Duodenal mucosa (tissue), 2 donors: ENCODE data around the gene NAA80.

Source experiments
- H3K27ac ChIP-seq: one replicate; pipeline ENCODE4 v1.7.0; 2013; ENCODE audit warnings: low read depth, low read length
- H3K27me3 ChIP-seq, 2 donors: one replicate each; pipeline ENCODE4 v1.7.0; 2013; ENCODE audit warnings: low read length in 2 of 2, control low read depth in 1 of 2; ENCODE audit not compliant: insufficient read depth in 2 of 2, control insufficient read depth in 1 of 2
- H3K36me3 ChIP-seq, 2 donors: one replicate each; pipeline ENCODE4 v1.7.0; 2013; ENCODE audit warnings: low read length in 2 of 2, control low read depth in 1 of 2; ENCODE audit not compliant: insufficient read depth in 2 of 2, control insufficient read depth in 1 of 2
- H3K4me1 ChIP-seq, 2 donors: one replicate each; pipeline ENCODE4 v1.7.0; 2013; ENCODE audit warnings: low read length in 2 of 2, control low read depth in 1 of 2; ENCODE audit not compliant: insufficient read depth in 2 of 2, control insufficient read depth in 1 of 2
- H3K4me3 ChIP-seq, 2 donors: one replicate each; pipeline ENCODE4 v1.7.0; 2013; ENCODE audit warnings: low read length in 2 of 2, low read depth in 1 of 2
- H3K9ac ChIP-seq, 2 donors: one replicate each; pipeline ENCODE4 v1.7.0; 2013; ENCODE audit warnings: low read length in 2 of 2, low read depth in 1 of 2
- H3K9me3 ChIP-seq, 2 donors: one replicate each; pipeline ENCODE4 v1.7.0; 2013; ENCODE audit warnings: low read length in 2 of 2, control low read depth in 1 of 2; ENCODE audit not compliant: control insufficient read depth in 1 of 2

Gene NAA80, protein sequence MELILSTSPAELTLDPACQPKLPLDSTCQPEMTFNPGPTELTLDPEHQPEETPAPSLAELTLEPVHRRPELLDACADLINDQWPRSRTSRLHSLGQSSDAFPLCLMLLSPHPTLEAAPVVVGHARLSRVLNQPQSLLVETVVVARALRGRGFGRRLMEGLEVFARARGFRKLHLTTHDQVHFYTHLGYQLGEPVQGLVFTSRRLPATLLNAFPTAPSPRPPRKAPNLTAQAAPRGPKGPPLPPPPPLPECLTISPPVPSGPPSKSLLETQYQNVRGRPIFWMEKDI

DNA sequence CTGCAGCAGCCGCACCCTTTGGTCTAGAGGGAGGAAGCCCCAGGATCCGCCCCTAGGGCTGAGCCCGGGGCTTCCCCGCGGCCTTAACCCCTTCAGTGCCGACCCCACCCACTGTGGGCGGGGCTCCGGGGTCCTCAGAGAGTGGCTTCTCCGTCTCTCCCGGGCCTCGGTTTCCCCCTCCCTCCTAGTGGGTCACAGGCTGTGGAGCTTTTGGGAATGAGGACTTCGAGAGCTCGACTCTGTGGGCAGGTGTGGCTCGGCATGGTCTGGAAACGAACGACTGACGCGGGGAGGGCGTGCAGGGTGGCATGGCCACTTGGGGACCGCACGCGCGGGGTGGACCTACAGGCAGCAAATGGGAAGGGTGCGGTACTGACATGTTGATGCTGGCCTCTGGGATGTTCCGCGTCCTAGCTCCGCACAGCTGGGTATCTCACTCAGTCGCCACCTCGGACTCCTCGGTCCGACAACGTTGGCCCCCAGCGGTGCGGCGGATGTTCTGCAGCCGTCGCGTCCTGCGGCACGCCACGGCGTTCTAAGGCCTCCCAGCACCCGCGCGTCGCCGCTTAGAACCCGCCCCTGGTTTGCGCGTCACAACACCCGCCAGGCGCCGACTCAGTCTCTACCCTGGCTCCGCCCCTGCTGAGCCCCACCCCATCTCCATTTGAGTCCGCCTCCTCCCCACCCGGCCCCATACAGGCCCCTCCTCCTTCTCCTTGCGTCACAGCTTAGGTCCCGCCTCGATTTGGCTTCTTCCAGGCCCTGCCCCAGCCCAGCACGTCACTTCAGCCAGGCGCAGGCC is at the start of gene NAA80, which contains the start of gene HYAL3:
NAA80 (minus strand) TSS at position 570 of the 802 bp plus-strand sequence. CDS start 1,942 bp downstream, outside the sequence.
HYAL3 (minus strand) TSS at position 570 of the 802 bp plus-strand sequence. CDS start 3,803 bp downstream, outside the sequence.
- Histone ChIP-seq H3K4me1 (peaks cover 31 to 39% of the 10 kb centered on the region in 2 donors), H3K27me3 (no peaks in the 10 kb centered on the region), H3K9me3 (no peaks in the 10 kb centered on the region), H3K36me3 (no peaks in the 10 kb centered on the region), H3K4me3 (peak within 1 kb of the TSS; percentile 87 to 93), H3K27ac (peak within 1 kb of the TSS; percentile 93), H3K9ac (peak within 1 kb of the TSS; percentile 89 to 97)

GRCh38 chr3:50347187-50347813 is 48.1 kb upstream of the NAA80 start:
- no peaks in the 10 kb centered on the region for H3K9me3 ChIP-seq
- peaks cover 39 to 46% of the 10 kb centered on the region in 2 donors for H3K4me1 ChIP-seq
- peaks cover 0 to 13% of the 10 kb centered on the region in 2 donors for H3K36me3 ChIP-seq
- no peak overlapping the region for H3K27ac ChIP-seq
- no peak overlapping the region for H3K4me3 ChIP-seq
- H3K27me3 ChIP-seq: no peaks in the 10 kb centered on the region
- H3K9ac ChIP-seq: peak overlapping the region in 1 of 2 donors; percentile 45

DNA sequence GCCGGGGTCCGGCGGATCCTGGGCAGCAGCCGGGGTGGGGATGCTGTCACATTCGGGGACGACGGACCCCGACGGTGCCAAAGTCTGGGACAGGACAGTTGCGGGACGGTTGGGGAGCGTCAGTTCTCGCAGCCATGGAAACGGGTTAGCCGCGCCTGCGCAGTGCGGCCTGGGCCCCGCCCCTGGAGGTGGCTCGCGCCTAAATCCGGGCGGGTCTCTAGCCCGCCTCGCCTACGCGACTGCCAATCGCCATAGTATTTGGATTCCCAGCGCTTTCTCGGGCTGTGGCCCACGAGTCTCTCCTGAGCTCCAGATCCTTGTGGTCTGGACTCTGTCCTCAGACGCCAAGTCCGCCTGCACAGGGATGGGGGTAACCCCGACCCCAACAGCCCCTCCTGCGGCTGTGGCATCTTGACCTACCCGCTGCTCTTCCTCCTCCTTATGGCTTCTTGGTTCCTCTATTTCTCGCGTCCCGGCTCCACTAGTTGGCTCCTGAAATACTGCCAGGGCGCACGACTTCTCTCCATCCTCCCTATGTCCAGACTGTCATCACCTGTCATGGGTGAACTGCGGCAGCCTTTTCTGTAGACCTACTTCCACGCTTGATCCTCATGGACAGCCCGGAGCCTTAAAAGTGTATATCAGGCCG is 46.5 kb upstream of the NAA80 start, which contains the start of gene ZMYND10:
ZMYND10 (minus strand) TSS at position 147 of the 649 bp plus-strand sequence. CDS start 153 bp downstream, outside the sequence.
- Histone ChIP-seq H3K27me3 (no peaks in the 10 kb centered on the region), H3K9ac (peak within 1 kb of the TSS in 1 of 2 donors; percentile 63), H3K9me3 (no peaks in the 10 kb centered on the region), H3K4me1 (peaks cover 36 to 44% of the 10 kb centered on the region in 2 donors), H3K27ac (no peak within 1 kb of the TSS), H3K36me3 (peaks cover 0 to 13% of the 10 kb centered on the region in 2 donors), H3K4me3 (peak within 1 kb of the TSS; percentile 48 to 66)

DNA sequence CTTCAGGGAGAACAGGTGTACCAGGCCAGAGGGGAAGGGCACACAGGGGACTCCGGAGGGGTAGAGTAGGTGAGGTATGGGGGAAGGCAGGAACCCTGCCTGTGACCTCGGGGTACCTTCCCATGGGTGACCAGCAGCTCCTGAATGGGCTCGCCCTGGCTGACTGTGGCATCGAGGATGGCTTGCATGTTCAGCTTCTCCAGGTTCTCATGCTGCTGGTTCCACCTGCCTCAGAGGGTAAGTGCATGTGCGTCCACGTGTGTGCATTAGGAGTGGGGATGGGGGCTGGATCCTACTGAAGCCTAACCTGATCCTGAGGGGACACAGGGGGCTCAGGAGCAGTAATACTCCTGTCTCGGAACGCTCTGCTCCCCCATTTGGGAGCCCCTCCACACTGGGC is 45.8 kb upstream of the NAA80 start:
- H3K36me3 ChIP-seq: peaks cover 0 to 13% of the 10 kb centered on the region in 2 donors
- peaks cover 34 to 44% of the 10 kb centered on the region in 2 donors for H3K4me1 ChIP-seq
- H3K4me3 ChIP-seq: no peak overlapping the region
- H3K9me3 ChIP-seq: no peaks in the 10 kb centered on the region
- peak overlapping the region in 1 of 2 donors; percentile 63 for H3K9ac ChIP-seq
- no peak overlapping the region for H3K27ac ChIP-seq
- no peaks in the 10 kb centered on the region for H3K27me3 ChIP-seq

- H3K27me3 ChIP-seq: no peaks in the 10 kb centered on the region
- H3K9me3 ChIP-seq: no peaks in the 10 kb centered on the region
- H3K4me3 ChIP-seq: no peak overlapping the region
- H3K4me1 ChIP-seq: peaks cover 29 to 44% of the 10 kb centered on the region in 2 donors
- H3K9ac ChIP-seq: no peak overlapping the region
- peaks cover 0 to 5% of the 10 kb centered on the region in 2 donors for H3K36me3 ChIP-seq
- no peak overlapping the region for H3K27ac ChIP-seq
These were observed 43.8 kb upstream of the NAA80 start for GRCh38 chr3:50342813-50343633.

DNA sequence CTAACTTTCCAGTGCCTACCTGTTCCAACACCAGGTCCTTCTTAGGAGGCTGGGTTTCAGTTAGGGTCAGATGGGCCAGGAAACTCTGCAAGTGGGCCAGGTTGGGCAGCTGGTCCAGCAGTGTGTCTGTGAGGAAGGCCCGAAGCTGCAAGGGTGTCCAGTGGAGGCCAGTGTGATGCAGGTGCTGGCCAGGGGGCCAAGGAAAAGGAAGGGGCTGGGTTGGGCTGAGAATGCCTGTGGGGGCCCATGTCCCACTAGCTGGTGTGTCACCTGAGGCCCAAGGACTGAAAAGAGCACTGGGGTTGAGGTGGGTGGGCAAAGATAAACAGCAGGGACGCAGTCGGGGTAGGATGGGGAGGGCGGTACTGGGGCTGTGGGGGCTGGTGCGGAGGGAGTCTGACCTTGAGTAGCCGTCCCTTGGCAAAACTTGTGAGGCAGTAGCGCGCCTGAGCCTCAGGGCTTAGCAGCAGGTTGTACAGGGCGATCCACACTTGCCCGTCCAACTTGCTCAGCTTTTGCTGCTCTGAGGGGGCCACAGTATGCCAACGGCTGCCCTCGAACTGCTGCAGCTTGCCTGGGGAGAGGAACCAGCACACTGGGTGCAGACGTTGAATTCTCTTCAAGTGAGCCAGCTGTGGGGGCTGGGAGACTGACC is 42.9 kb upstream of the NAA80 start:
- H3K9me3 ChIP-seq: no peaks in the 10 kb centered on the region
- no peak overlapping the region for H3K27ac ChIP-seq
- peaks cover 29 to 44% of the 10 kb centered on the region in 2 donors for H3K4me1 ChIP-seq
- no peak overlapping the region for H3K4me3 ChIP-seq
- H3K27me3 ChIP-seq: no peaks in the 10 kb centered on the region
- no peaks in the 10 kb centered on the region for H3K36me3 ChIP-seq
- no peak overlapping the region for H3K9ac ChIP-seq

- no peaks in the 10 kb centered on the region for H3K36me3 ChIP-seq
- H3K27ac ChIP-seq: no peak overlapping the region
- peaks cover 29 to 46% of the 10 kb centered on the region in 2 donors for H3K4me1 ChIP-seq
- no peaks in the 10 kb centered on the region for H3K27me3 ChIP-seq
- no peaks in the 10 kb centered on the region for H3K9me3 ChIP-seq
- H3K9ac ChIP-seq: peak overlapping the region in 1 of 2 donors; percentile 69
- peak overlapping the region; percentile 66 to 78 for H3K4me3 ChIP-seq
These were observed 42.3 kb upstream of the NAA80 start for GRCh38 chr3:50341537-50341936.

GRCh38 chr3:50340448-50341329 is 41.5 kb upstream of the NAA80 start, which contains the start of gene RASSF1:
Gene RASSF1, minus strand, starts transcription at chr3:50340836. Its CDS starts 31 bp downstream, at chr3:50340805.
- H3K9ac ChIP-seq: peak within 1 kb of the TSS; percentile 69 to 77
- H3K4me3 ChIP-seq: peak within 1 kb of the TSS; percentile 66 to 78
- peak within 1 kb of the TSS; percentile 75 for H3K27ac ChIP-seq

More at GRCh38 chr3:50340448-50341329, 41.5 kb upstream of the NAA80 start, which contains the start of gene RASSF1:
- H3K27me3 ChIP-seq: no peaks in the 10 kb centered on the region
- peaks cover 33 to 52% of the 10 kb centered on the region in 2 donors for H3K4me1 ChIP-seq
- no peaks in the 10 kb centered on the region for H3K36me3 ChIP-seq
- H3K9me3 ChIP-seq: no peaks in the 10 kb centered on the region
